ENCODE measurements around the gene CD320.
"Not testable (repeated sequence)": the region's sequence is repeated elsewhere in the genome, so short reads cannot be mapped to it uniquely, and the experiment has no call there.

Gene CD320

GRCh38 chr19:8307965-8308866, at the start of gene CD320:
TSS of gene CD320 (minus strand) at chr19:8308358. CDS start at chr19:8308290, 68 bp downstream.
- DNase-seq: peak; percentile 70 to 85

GRCh38 chr19:8357007-8357521, 48.9 kb upstream of the CD320 start:
- DNase-seq: no peak

- no peak for DNase-seq
Measured at GRCh38 chr19:8355631-8356402, 47.7 kb upstream of the CD320 start.

GRCh38 chr19:8352845-8353244, 44.7 kb upstream of the CD320 start:
- DNase-seq: not testable (repeated sequence)

GRCh38 chr19:8352134-8352827, 44.1 kb upstream of the CD320 start:
- DNase-seq: no peak

GRCh38 chr19:8349629-8350372, 41.6 kb upstream of the CD320 start:
- DNase-seq: not testable (repeated sequence)

GRCh38 chr19:8343483-8343844, 35.3 kb upstream of the CD320 start:
- no peak for DNase-seq

GRCh38 chr19:8342684-8343482, 34.7 kb upstream of the CD320 start, which contains the start of gene KANK3:
TSS of gene KANK3 (minus strand) at chr19:8343262. CDS start at chr19:8337828, 5,434 bp downstream.
- DNase-seq: peak; percentile 7 to 52

GRCh38 chr19:8342316-8342683, 34.1 kb upstream of the CD320 start:
- DNase-seq: no peak

- not testable (repeated sequence) for DNase-seq
Measured at GRCh38 chr19:8341504-8341903, 33.3 kb upstream of the CD320 start.

- DNase-seq: no peak
Measured at GRCh38 chr19:8340341-8341096, 32.4 kb upstream of the CD320 start.

- no peak for DNase-seq
Measured at GRCh38 chr19:8338835-8339234, 30.7 kb upstream of the CD320 start.

GRCh38 chr19:8337728-8338127, 29.6 kb upstream of the CD320 start:
- no peak for DNase-seq

- DNase-seq: no peak
Measured at GRCh38 chr19:8336660-8337059, 28.5 kb upstream of the CD320 start.

GRCh38 chr19:8336072-8336569, 28.0 kb upstream of the CD320 start:
- DNase-seq: no peak

- DNase-seq: no peak
Measured at GRCh38 chr19:8335343-8336071, 27.3 kb upstream of the CD320 start.

GRCh38 chr19:8334458-8335342, 26.5 kb upstream of the CD320 start:
- DNase-seq: no peak

- DNase-seq: no peak
Measured at GRCh38 chr19:8333767-8334457, 25.8 kb upstream of the CD320 start.
